ENCODE data around the gene MEGF6.
A peak's percentile ranks its signal among the peaks of the same experiment; 100 is the strongest.

The MEGF6 gene

GRCh38 chr1:3514404-3514803 lies 96.9 kb downstream of the MEGF6 start:
- Histone ChIP-seq H3K4me2 (ENCODE audit: low read length) (peak overlapping the region; percentile 42), H3K4me1 (ENCODE audit: control insufficient read depth, low read length) (peaks cover 23% of the 10 kb centered on the region), H3K36me3 (ENCODE audit: control insufficient read depth, low read length) (no peaks in the 10 kb centered on the region), H3K27me3 (ENCODE audit: control insufficient read depth, low read length) (no peaks in the 10 kb centered on the region), H3K9me2 (replicated peaks; ENCODE audit: control insufficient read depth, low read length) (no peaks in the 10 kb centered on the region), H3K27ac (ENCODE audit: low read depth, low read length) (peak overlapping the region; percentile 73), H4K20me1 (ENCODE audit: control insufficient read depth, insufficient read depth, low read depth, low read length) (no peaks in the 10 kb centered on the region), H3F3A (ENCODE audit: control insufficient read depth, insufficient read depth) (no peaks in the 10 kb centered on the region), H3K79me2 (ENCODE audit: control insufficient read depth, low read length) (no peaks in the 10 kb centered on the region), H3K9me3 (ENCODE audit: control insufficient read depth, insufficient read depth, low read length) (peaks cover 7% of the 10 kb centered on the region; the same call in 1 of the 2 replicates), H3K4me3 (ENCODE audit: low read length) (peak overlapping the region; percentile 30; the same call in 1 of the 2 replicates)
- TF ChIP-seq CTCF (IDR thresholded peaks at IDR 0.05; ENCODE audit: low read depth, low read length, poor library complexity, severe bottlenecking): no peak
- no peak for TF ChIP-seq EZH2phosphoT487 (IDR thresholded peaks at IDR 0.05; ENCODE audit: borderline replicate concordance, low read length)

GRCh38 chr1:3511856-3512255 lies 99.5 kb downstream of the MEGF6 start:
- Histone ChIP-seq H3K79me2 (ENCODE audit: control insufficient read depth, low read length) (no peaks in the 10 kb centered on the region), H3K36me3 (ENCODE audit: control insufficient read depth, low read length) (no peaks in the 10 kb centered on the region), H3K9me2 (replicated peaks; ENCODE audit: control insufficient read depth, low read length) (no peaks in the 10 kb centered on the region), H3K9me3 (ENCODE audit: control insufficient read depth, insufficient read depth, low read length) (no peaks in the 10 kb centered on the region), H3K4me3 (ENCODE audit: low read length) (no peak overlapping the region), H3K27me3 (ENCODE audit: control insufficient read depth, low read length) (no peaks in the 10 kb centered on the region), H3K4me2 (ENCODE audit: low read length) (no peak overlapping the region), H3K27ac (ENCODE audit: low read depth, low read length) (no peak overlapping the region), H4K20me1 (ENCODE audit: control insufficient read depth, insufficient read depth, low read depth, low read length) (no peaks in the 10 kb centered on the region), H3F3A (ENCODE audit: control insufficient read depth, insufficient read depth) (no peaks in the 10 kb centered on the region), H3K4me1 (ENCODE audit: control insufficient read depth, low read length) (peaks cover 23% of the 10 kb centered on the region)
- TF ChIP-seq CTCF (IDR thresholded peaks at IDR 0.05; ENCODE audit: low read depth, low read length, poor library complexity, severe bottlenecking) (no peak), EZH2phosphoT487 (IDR thresholded peaks at IDR 0.05; ENCODE audit: borderline replicate concordance, low read length) (no peak)

- H3K4me2 ChIP-seq (ENCODE audit: low read length): no peak overlapping the region
These were observed 100.0 kb downstream of the MEGF6 start for GRCh38 chr1:3511306-3511705.

More at GRCh38 chr1:3511306-3511705, 100.0 kb downstream of the MEGF6 start:
- Histone ChIP-seq H3K4me1 (ENCODE audit: control insufficient read depth, low read length) (peaks cover 23% of the 10 kb centered on the region), H3K27ac (ENCODE audit: low read depth, low read length) (no peak overlapping the region), H3K79me2 (ENCODE audit: control insufficient read depth, low read length) (no peaks in the 10 kb centered on the region), H4K20me1 (ENCODE audit: control insufficient read depth, insufficient read depth, low read depth, low read length) (no peaks in the 10 kb centered on the region), H3K9me2 (replicated peaks; ENCODE audit: control insufficient read depth, low read length) (no peaks in the 10 kb centered on the region), H3F3A (ENCODE audit: control insufficient read depth, insufficient read depth) (no peaks in the 10 kb centered on the region), H3K4me3 (ENCODE audit: low read length) (no peak overlapping the region), H3K9me3 (ENCODE audit: control insufficient read depth, insufficient read depth, low read length) (no peaks in the 10 kb centered on the region), H3K27me3 (ENCODE audit: control insufficient read depth, low read length) (no peaks in the 10 kb centered on the region), H3K36me3 (ENCODE audit: control insufficient read depth, low read length) (no peaks in the 10 kb centered on the region)
- no peak for TF ChIP-seq CTCF (IDR thresholded peaks at IDR 0.05; ENCODE audit: low read depth, low read length, poor library complexity, severe bottlenecking)
